ENCODE results near the gene EPB41L4B. TPM values are rescaled to one million over a fixed set of nuclear protein-coding genes. Genes with fewer than 3 reads are reported as not detected.

The EPB41L4B gene
- total RNA-seq, 4 donors from 2014 or later = 56.4 to 72.7 (median 71.0) TPM

GRCh38 chr9:109253637-109254284 lies 67.1 kb downstream of the EPB41L4B start:
- Histone ChIP-seq H3K27ac (peak overlapping the region; percentile 76 to 90 (median 86)), H3K4me3 (replicated peaks in 1 of 3) (no peak overlapping the region), H3K36me3 (no peaks in the 10 kb centered on the region), H3K9me3 (no peaks in the 10 kb centered on the region), H3K27me3 (no peaks in the 10 kb centered on the region), H3K4me1 (peaks cover 40 to 51% of the 10 kb centered on the region in 2 donors)
- intact Hi-C loops (cut with DNase I) = no loop called here
- TF ChIP-seq POLR2A (IDR thresholded peaks at IDR 0.05) (peak in 1 of 2 donors; percentile 24), CTCF (IDR thresholded peaks at IDR 0.05) (peak in 3 of 6 experiments; percentile 13 to 36 (median 15))
- peak; percentile 61 to 73 for DNase-seq
- WGBS, 2 donors = 34% methylated on average over 7 of the region's 7 CpGs

GRCh38 chr9:109253241-109253636 lies 67.6 kb downstream of the EPB41L4B start:
- Histone ChIP-seq H3K27me3 (no peaks in the 10 kb centered on the region), H3K9me3 (no peaks in the 10 kb centered on the region), H3K36me3 (no peaks in the 10 kb centered on the region), H3K4me1 (peaks cover 40 to 49% of the 10 kb centered on the region in 2 donors), H3K4me3 (replicated peaks in 1 of 3) (no peak overlapping the region), H3K27ac (peak overlapping the region; percentile 76 to 90 (median 86))
- intact Hi-C loops (cut with DNase I) = no loop called here
- no peak for DNase-seq
- TF ChIP-seq POLR2A (IDR thresholded peaks at IDR 0.05) (no peak), CTCF (IDR thresholded peaks at IDR 0.05) (no peak)
- WGBS, 2 donors = 87 to 88% methylated on average over 11 of the region's 11 CpGs

GRCh38 chr9:109252291-109252690 lies 68.6 kb downstream of the EPB41L4B start:
- H3K4me3 ChIP-seq (replicated peaks in 1 of 3) = no peak overlapping the region
- H3K4me1 ChIP-seq = peaks cover 43 to 58% of the 10 kb centered on the region in 2 donors
- H3K27me3 ChIP-seq = no peaks in the 10 kb centered on the region
- no peak for TF ChIP-seq POLR2A (IDR thresholded peaks at IDR 0.05)
- no peak for TF ChIP-seq CTCF (IDR thresholded peaks at IDR 0.05)
- no peak for DNase-seq
- H3K27ac ChIP-seq = peak overlapping the region; percentile 76 to 90 (median 86)
- intact Hi-C loops (cut with DNase I) = no loop called here
- 96% methylated on average over 7 of the region's 7 CpGs for WGBS, 2 donors
- no peaks in the 10 kb centered on the region for H3K9me3 ChIP-seq
- no peaks in the 10 kb centered on the region for H3K36me3 ChIP-seq

DNA sequence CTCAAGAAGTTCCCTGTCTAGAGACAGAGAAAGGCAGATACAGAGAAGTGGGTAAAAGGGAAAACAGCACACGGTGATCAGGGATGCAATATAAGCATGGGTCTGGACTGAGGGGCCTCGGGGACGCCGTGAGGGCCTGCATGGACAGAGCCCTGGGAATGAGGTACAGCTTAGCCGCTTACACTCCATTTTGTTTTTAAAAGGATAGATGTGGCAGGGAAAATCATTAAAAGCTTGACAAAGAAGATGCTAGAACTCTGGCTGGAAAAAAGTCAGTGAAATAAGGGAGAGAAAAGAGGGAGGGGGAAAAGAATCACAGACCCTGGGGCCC lies 69.1 kb downstream of the EPB41L4B start:
- WGBS, 2 donors = 70% methylated on average over 5 of the region's 5 CpGs
- TF ChIP-seq POLR2A (IDR thresholded peaks at IDR 0.05) (no peak), CTCF (IDR thresholded peaks at IDR 0.05) (no peak)
- intact Hi-C loops (cut with DNase I) = no loop called here
- Histone ChIP-seq H3K36me3 (no peaks in the 10 kb centered on the region), H3K27me3 (no peaks in the 10 kb centered on the region), H3K4me1 (peaks cover 49 to 63% of the 10 kb centered on the region in 2 donors), H3K4me3 (replicated peaks in 1 of 3) (no peak overlapping the region), H3K9me3 (no peaks in the 10 kb centered on the region), H3K27ac (peak overlapping the region; percentile 76 to 90 (median 86))
- DNase-seq = no peak

GRCh38 chr9:109251080-109251775 lies 69.6 kb downstream of the EPB41L4B start:
- Histone ChIP-seq H3K4me1 (peaks cover 52 to 69% of the 10 kb centered on the region in 2 donors), H3K27me3 (no peaks in the 10 kb centered on the region), H3K9me3 (no peaks in the 10 kb centered on the region), H3K36me3 (no peaks in the 10 kb centered on the region), H3K4me3 (replicated peaks in 1 of 3) (no peak overlapping the region), H3K27ac (peak overlapping the region; percentile 76 to 90 (median 86))
- intact Hi-C loops (cut with DNase I) = no loop called here
- TF ChIP-seq POLR2A (IDR thresholded peaks at IDR 0.05) (peak in 1 of 2 donors; percentile 38), CTCF (IDR thresholded peaks at IDR 0.05) (no peak)
- peak; percentile 63 to 76 for DNase-seq
- WGBS, 2 donors = 42 to 46% methylated on average over 10 of the region's 10 CpGs

All from thyroid gland (tissue), 4 donors.